22Rv1 (cell line): Measurements from ENCODE around the gene TADA3.

Experiments
- H3K27ac ChIP-seq: fragments of 450-650 bp; 2 replicates; pipeline ENCODE4 v1.5.1; 2017
- ZFX ChIP-seq: fragments of 450-650 bp; IDR thresholded peaks from 2 replicates; pipeline ENCODE4 v1.6.1; 2017; ENCODE audit warnings: antibody characterized with exemption, borderline replicate concordance
- TF ChIP-seq, protein P1 (sequence below): fragments of 450-650 bp; IDR thresholded peaks from 2 replicates; pipeline ENCODE4 v1.5.1; 2017; ENCODE audit warnings: mild to moderate bottlenecking

Gene TADA3

DNA sequence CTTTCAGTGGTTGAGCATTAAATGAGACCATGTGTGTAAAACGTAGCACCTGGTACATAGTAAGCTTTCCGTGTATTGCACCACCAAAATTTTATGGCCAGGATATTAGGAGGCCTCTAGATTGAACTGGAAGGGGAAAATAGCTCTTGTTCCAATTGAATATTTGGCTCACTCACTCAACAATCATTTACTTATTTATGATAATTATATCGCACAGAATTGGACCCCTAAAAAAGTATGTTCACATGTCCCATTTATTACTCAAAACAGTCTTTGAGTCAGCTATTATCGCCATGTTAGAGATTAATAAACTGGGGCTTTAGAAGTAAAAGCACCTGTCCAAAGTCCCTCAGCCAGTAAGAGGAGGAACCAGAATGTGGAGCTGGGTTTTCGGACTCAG, 12.7 kb upstream of the TADA3 start:
- no peak for TF ChIP-seq ZFX
- TF ChIP-seq, protein P1, sequence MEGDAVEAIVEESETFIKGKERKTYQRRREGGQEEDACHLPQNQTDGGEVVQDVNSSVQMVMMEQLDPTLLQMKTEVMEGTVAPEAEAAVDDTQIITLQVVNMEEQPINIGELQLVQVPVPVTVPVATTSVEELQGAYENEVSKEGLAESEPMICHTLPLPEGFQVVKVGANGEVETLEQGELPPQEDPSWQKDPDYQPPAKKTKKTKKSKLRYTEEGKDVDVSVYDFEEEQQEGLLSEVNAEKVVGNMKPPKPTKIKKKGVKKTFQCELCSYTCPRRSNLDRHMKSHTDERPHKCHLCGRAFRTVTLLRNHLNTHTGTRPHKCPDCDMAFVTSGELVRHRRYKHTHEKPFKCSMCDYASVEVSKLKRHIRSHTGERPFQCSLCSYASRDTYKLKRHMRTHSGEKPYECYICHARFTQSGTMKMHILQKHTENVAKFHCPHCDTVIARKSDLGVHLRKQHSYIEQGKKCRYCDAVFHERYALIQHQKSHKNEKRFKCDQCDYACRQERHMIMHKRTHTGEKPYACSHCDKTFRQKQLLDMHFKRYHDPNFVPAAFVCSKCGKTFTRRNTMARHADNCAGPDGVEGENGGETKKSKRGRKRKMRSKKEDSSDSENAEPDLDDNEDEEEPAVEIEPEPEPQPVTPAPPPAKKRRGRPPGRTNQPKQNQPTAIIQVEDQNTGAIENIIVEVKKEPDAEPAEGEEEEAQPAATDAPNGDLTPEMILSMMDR = no peak
- no peak overlapping the region for H3K27ac ChIP-seq

DNA sequence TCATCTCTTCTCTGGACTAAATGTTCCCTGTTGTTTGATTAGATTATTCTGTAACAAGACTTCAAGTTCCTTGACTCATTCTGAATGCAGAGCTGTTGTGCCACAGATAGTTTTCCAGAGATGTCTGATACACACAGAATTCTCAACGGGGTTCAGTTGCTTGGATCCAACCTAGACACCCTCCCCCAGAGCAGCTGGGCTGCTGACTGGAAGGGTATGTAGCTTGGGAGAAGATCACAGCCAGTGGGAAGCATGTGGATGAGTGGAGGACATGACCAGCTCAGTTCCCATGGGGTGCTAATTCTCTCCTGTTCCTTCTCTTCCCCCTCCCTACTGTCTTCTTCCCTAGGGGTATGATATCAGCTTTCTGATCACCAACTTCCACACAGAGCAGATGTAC, 11.2 kb upstream of the TADA3 start:
- no peak overlapping the region for H3K27ac ChIP-seq
- no peak for TF ChIP-seq ZFX
- TF ChIP-seq, protein P1 = no peak

DNA sequence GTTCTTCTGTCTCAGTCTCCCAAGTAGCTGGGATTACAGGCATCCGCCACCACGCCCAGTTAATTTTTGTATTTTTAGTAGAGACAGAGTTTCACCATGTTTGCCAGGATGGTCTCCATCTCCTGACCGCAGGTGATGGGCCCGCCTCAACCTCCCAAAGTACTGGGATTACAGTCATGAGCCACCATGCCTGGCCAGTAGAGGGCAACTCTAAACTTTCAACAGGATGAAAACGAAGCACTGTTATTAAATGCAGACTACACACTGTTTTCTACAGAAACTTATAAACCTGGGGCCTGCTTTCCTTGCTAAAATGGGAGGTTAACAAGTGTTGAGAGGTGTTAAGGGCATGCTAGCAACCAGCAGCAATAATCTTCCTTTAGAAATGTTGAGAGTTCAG, 8.3 kb upstream of the TADA3 start:
- TF ChIP-seq ZFX = no peak
- TF ChIP-seq, protein P1 = peak; percentile 44
- no peak overlapping the region for H3K27ac ChIP-seq

DNA sequence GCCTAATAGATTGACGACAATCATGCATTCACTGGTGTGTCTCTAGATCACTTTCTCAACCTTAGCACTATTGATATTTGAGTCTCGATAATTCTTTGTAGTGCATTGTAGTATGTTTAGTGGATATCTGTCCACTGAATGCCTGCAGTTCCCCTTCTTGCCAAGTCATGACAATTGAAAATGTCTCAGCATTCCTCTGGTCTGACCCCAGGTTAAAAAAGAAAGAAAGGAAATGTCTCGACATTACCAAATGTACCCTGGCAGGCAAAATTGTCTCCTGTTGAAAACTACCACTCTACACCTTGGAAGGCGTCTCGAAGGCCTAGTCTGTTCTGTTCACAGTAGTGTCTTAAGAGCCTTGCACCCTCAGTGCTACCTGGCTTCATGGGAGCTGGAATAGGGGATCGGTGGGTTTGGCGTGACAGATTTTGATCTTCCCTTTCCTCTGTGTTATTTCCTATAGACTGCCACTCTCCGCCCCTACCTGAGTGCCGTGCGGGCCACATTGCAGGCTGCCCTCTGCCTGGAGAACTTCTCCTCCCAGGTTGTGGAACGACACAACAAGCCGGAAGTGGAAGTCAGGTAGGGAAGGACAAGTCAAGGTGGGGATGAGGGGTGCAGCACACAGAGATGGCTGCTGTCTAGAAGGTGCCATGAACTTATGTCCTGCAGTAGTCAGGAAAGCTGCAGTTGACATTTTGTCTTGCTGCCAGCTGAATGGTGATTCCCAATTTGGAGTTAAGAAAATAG, 5.1 kb upstream of the TADA3 start:
- no peak overlapping the region for H3K27ac ChIP-seq
- no peak for TF ChIP-seq ZFX
- TF ChIP-seq, protein P1 = no peak

DNA sequence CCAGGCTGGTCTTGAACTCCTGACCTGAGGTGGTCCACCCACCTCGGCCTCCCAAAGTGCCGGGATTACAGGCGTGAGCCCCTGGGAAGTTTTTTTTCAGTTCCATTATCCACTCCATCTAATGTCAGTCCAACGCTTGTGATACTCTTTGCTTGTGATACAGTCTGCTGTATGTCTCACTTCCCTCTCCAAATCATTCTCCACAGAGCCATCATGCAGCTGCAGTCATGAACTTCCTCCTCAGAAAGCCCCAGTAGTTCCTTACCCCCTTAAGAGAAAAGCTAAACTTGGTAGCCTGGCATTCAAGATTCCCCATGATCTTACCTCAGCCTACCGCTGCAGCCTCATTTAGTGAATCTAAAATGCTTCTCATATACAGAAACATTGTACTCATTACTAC, 2.9 kb upstream of the TADA3 start:
- no peak overlapping the region for H3K27ac ChIP-seq
- TF ChIP-seq, protein P1 = no peak
- TF ChIP-seq ZFX = no peak

DNA sequence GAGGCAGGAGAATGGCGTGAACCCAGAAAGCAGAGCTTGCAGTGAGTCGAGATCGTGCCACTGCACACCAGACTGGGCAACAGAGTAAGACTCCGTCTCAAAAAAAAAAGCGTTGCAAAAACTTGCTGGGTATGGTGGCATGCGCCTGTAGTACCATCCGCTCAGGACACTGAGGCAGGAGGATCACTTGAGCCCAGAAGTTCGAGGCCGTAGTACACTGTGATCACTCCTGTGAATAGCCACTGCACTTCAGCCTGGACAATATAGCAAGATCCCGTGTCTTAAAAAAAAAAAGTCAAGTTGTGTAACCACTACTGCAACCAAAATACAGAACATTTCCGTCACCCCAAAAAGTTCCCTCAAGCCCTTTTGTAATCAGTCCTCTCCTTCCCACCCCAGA, 2.1 kb upstream of the TADA3 start:
- TF ChIP-seq, protein P1 = no peak
- TF ChIP-seq ZFX = no peak
- H3K27ac ChIP-seq = no peak overlapping the region

DNA sequence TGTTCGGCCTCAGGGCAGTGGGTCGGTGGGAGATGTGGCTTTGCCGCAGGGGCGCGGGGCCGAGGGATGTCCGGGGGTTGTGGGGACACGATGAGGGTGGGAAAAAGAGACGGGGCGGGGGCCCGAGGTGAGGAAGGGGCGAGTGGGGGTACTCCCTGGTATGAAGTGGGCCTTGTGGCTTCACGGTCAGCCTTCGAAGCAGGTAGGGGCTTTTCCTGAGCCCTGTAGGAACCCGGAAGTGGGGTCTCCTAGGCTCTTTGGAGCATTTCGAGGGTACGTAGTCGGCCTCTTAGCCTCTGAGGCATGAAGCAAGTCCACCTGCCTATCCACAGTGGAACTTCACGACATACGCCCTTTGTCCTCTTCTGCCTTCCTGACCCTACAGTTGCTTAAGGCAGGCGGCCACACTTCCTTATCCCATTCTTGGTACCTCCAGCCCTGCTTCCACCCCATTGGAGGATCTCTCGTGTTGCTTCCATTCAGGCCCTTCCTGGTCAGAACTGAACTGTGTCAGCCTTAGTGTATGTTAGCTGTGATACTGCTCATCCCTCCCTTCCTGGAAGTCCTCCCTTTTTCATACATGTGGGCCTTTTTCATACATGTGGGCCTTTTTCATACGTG, 998 bp upstream of the TADA3 start:
- TF ChIP-seq, protein P1 = no peak
- peak overlapping the region; percentile 92 for H3K27ac ChIP-seq
